SK-N-MC (cell line): ENCODE data around the gene TASL.

ENCODE experiments used
- EZH2 ChIP-seq: fragments of 200-600 bp; sonication (generic); IDR thresholded peaks from one replicate; pipeline ENCODE4 v1.6.1; 2017; ENCODE audit warnings: antibody characterized with exemption
- POLR2AphosphoS5 ChIP-seq: IDR thresholded peaks from 2 replicates; pipeline ENCODE4 v1.6.1; 2012; ENCODE audit warnings: mild to moderate bottlenecking, low read depth, low read length, borderline replicate concordance

DNA sequence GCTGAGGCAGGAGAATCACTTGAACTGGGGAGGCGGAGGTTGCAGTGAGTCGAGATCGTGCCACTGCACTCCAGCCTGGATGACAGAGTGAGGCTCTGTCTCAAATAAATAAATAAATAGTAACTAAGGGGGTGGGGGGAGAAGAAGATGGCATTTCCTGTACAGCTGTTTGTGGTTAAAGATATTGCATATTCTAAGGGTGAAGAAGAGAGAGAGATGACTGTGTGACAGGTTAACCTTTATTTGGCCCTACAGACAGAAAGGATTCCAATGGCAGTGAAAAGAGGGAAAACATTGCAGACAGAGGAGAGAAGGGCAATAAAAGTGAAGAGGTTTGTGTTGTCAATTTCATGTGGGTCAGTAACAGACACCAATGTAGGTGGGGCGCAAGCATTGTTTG, 9.4 kb downstream of the TASL start:
- TF ChIP-seq POLR2AphosphoS5 (no peak), EZH2 (no peak)
